Hematopoietic multipotent progenitor cell treated with erythropoietin and hydrocortisone succinate and interleukin-3 and kit ligand, for 6 days (in vitro differentiated cells): ENCODE data around the gene ANO9.
"Not testable (repeated sequence)": the region's sequence is repeated elsewhere in the genome, so short reads cannot be mapped to it uniquely, and the experiment has no call there.

Experiments used
- DNase-seq: peaks from one replicate; pipeline ENCODE4 v3.0.0-alpha.2; 2015

The ANO9 gene

GRCh38 chr11:433111-433510, 8.7 kb downstream of the ANO9 start:
- no peak for DNase-seq

GRCh38 chr11:432501-433100, 9.2 kb downstream of the ANO9 start:
- no peak for DNase-seq

GRCh38 chr11:431921-432320, 9.9 kb downstream of the ANO9 start:
- DNase-seq: no peak

- DNase-seq: no peak
Observed at GRCh38 chr11:429931-430456, 11.8 kb downstream of the ANO9 start.

DNA sequence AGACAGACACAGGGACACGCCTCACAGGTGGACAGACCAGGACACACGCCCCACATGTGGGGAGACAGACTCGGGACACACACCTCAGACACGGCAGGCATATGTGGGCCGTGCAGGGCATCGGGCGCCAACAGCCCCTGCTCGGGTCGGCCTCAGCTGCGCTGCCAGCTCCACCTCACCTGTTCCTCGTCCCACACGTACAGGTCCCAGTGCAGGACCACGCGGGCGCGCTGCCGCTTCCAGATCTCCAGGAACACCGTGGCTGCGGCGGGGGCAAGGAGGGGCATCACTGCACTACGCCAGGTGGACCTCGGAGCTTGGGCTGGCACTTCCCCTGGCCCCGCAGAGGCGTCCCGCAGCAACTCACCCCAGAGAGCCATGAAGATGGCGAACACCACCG, 12.4 kb downstream of the ANO9 start:
- DNase-seq: no peak

- no peak for DNase-seq
Observed at GRCh38 chr11:428295-428694, 13.5 kb downstream of the ANO9 start.

GRCh38 chr11:426851-427250, 15.0 kb downstream of the ANO9 start:
- DNase-seq: no peak

GRCh38 chr11:425301-425700, 16.5 kb downstream of the ANO9 start:
- DNase-seq: no peak

DNA sequence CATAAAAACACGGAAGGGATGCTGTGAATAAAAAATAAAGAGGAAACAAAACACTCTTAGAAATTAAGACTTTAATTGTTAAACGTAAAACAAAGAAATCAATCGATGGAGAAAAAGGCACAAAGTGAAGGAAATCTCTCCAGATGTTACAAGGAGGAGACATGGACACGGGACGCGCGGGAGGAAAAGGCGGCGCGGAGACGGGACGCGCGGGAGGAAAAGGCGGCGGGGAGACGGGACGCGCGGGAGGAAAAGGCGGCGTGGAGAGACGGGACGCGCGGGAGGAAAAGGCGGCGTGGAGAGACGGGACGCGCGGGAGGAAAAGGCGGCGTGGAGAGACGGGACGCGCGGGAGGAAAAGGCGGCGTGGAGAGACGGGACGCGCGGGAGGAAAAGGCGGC, 17.0 kb downstream of the ANO9 start:
- not testable (repeated sequence) for DNase-seq

GRCh38 chr11:424232-424631, 17.6 kb downstream of the ANO9 start:
- no peak for DNase-seq

- DNase-seq: no peak
Observed at GRCh38 chr11:422249-422656, 19.6 kb downstream of the ANO9 start.

- DNase-seq: no peak
Observed at GRCh38 chr11:420911-421321, 20.9 kb downstream of the ANO9 start.

DNA sequence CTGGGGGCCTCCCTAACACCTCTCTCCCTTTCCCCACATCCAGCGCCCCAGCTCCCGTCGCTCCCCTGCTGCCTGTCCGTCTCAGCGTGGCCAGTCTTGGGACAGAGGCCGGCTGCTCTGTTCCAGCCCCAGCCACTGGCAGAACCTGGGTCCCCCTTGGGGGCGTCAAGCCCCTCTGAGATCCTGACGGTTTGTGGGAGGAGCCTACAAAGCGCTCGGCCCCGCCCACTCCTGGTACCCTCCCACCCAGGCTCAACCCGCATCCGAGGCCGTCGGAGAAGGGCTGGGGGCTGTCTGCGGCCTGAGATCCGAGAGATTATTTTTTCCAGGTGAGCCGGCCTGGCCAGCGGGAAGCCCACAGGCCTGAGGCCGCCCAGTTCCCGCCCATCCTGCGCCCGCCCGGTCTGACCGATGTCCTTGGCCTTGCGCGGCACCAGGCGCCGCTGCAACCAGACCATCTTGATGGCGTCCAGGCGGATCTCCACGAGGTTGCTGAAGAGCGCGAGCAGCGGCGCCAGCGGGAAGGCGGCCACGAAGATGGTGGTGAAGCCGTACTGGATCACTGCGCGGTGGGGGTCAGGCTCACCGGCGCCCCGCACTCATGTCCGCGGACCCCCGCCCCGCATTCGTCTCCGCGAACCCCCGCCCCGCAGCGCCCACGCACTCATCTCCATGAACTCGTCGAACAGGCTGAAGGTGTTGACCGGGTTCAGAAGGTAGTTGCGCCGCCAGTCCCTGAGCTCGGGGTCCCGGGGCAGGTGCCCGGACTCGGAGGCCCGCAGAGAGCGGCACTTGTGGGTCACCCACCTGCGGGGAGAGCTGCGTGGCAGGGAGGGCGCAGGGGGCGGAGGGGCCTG, 21.5 kb downstream of the ANO9 start:
- no peak for DNase-seq

- DNase-seq: no peak
Observed at GRCh38 chr11:419248-420005, 22.4 kb downstream of the ANO9 start.

DNA sequence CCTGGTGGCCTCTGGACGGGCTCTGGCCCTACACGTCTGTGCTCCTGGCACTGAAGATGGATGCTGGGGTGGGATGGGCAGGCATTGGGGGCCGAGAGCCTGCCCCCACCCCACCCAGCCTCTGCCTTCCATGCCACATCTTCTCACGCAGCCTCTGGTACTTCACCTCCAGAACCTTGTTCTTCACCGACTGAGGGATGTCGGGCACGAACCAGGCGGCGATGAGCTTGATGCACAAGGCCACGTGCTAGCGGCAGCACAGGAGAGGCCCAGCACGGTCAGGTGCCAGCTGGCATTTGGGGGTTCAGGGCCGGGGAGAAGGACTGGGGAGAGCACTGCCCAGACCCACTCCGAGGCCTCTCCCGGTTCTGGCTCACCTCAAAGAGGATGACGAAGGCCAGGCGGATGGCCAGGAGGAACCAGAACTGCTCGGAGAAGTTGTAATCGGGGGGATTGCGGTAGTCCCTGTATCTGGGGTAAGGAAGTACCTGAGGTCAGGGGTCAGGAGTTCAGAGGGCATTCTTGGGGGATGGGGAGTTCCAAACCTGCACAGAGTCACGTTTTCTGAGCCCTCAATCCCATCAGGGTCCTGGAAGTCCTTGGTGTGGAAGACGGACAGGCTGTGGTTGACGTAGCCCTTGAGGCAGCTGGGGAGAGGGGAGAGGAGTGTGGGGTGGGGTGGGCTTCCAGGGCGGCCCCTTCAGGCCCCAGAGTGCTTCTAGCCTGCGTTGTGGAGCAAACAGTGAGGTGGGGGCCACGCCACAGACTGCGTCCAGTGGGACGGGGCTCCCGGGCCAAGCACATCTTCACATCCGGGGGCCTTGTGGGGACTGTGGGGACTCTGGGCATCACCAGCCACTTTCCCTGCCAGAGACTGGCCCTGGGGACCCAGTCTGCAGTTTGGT, 23.2 kb downstream of the ANO9 start:
- DNase-seq: no peak

- DNase-seq: no peak
Observed at GRCh38 chr11:417652-418342, 24.0 kb downstream of the ANO9 start.

GRCh38 chr11:416757-417621, 24.8 kb downstream of the ANO9 start:
- DNase-seq: peak; percentile 59

GRCh38 chr11:416051-416756, 25.6 kb downstream of the ANO9 start:
- DNase-seq: no peak

- DNase-seq: no peak
Observed at GRCh38 chr11:415640-416041, 26.2 kb downstream of the ANO9 start.

- DNase-seq: no peak
Observed at GRCh38 chr11:414318-414857, 27.4 kb downstream of the ANO9 start.
